ENCODE results near the gene CDH12.

GRCh38 chr5:21774281-21774680 lies 1078.9 kb downstream of the CDH12 start:
- TF ChIP-seq CTCF (IDR thresholded peaks at IDR 0.05; ENCODE audit: low read depth, low read length, missing input control) (no peak), ZBTB33 (IDR thresholded peaks at IDR 0.05) (no peak), TAF1 (conservative IDR thresholded peaks at IDR 0.05) (no peak), MAX (IDR thresholded peaks at IDR 0.05) (no peak), RAD21 (IDR thresholded peaks at IDR 0.05) (no peak), RXRA (IDR thresholded peaks at IDR 0.05) (no peak), JUND (IDR thresholded peaks at IDR 0.05) (no peak), YY1 (IDR thresholded peaks at IDR 0.05) (no peak)
- TF ChIP-seq, protein P1, sequence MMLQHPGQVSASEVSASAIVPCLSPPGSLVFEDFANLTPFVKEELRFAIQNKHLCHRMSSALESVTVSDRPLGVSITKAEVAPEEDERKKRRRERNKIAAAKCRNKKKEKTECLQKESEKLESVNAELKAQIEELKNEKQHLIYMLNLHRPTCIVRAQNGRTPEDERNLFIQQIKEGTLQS (IDR thresholded peaks at IDR 0.05), result no peak
